WERI-Rb-1 (cell line): ENCODE measurements around the gene IDH2.
"Not testable (repeated sequence)": the region's sequence is repeated elsewhere in the genome, so short reads cannot be mapped to it uniquely, and the experiment has no call there.

Source experiments
- DNase-seq: peaks from one replicate; pipeline ENCODE4 v3.0.0-alpha.2; 2020
- H3K27ac ChIP-seq: fragments of 250-450 bp; sonication (Bioruptor Pico); 2 replicates; pipeline ENCODE4 v1.5.1; 2020; ENCODE audit warnings: mild to moderate bottlenecking, moderate library complexity
- H3K27me3 ChIP-seq: fragments of 250-450 bp; sonication (Bioruptor Pico); 2 replicates; pipeline ENCODE4 v1.5.1; 2021; ENCODE audit warnings: mild to moderate bottlenecking, low read depth, moderate library complexity; ENCODE audit not compliant: insufficient read depth, severe bottlenecking
- H3K36me3 ChIP-seq: fragments of 250-450 bp; sonication (Bioruptor Pico); 2 replicates; pipeline ENCODE4 v1.5.1; 2020; ENCODE audit warnings: mild to moderate bottlenecking, moderate library complexity
- H3K4me3 ChIP-seq: 2 replicates; pipeline ENCODE4 v1.5.1; 2011; ENCODE audit warnings: low read depth, mild to moderate bottlenecking, control low read depth, low read length
- H3K9me3 ChIP-seq: fragments of 250-450 bp; sonication (Bioruptor Pico); 2 replicates; pipeline ENCODE4 v1.5.1; 2021; ENCODE audit warnings: mild to moderate bottlenecking, moderate library complexity; ENCODE audit not compliant: severe bottlenecking
- TF ChIP-seq, protein P1 (sequence below): IDR thresholded peaks from 2 replicates; pipeline ENCODE4 v1.5.1; 2011; ENCODE audit warnings: low read depth, mild to moderate bottlenecking, control low read depth, inconsistent platforms, low read length

The IDH2 gene

DNA sequence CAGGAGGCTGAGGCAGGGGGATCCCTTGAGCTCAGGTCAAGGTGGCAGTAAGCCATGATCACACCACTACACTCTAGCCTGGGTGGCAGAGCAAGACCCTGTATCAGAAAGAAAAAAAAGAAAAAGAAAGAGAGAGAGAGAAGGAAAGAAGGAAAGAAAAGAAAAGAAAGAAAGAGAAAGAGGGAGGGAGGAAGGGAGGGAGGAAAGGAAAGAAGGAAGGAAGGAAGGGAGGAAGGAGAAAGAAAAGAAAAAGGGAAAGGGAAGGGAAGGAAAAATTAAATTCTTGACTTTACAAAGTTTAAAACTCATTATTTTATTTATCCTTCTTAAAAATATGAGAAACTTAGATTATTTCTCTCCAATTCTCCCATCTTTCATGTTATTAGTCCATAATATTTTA is 17.1 kb upstream of the IDH2 start:
- TF ChIP-seq, protein P1, sequence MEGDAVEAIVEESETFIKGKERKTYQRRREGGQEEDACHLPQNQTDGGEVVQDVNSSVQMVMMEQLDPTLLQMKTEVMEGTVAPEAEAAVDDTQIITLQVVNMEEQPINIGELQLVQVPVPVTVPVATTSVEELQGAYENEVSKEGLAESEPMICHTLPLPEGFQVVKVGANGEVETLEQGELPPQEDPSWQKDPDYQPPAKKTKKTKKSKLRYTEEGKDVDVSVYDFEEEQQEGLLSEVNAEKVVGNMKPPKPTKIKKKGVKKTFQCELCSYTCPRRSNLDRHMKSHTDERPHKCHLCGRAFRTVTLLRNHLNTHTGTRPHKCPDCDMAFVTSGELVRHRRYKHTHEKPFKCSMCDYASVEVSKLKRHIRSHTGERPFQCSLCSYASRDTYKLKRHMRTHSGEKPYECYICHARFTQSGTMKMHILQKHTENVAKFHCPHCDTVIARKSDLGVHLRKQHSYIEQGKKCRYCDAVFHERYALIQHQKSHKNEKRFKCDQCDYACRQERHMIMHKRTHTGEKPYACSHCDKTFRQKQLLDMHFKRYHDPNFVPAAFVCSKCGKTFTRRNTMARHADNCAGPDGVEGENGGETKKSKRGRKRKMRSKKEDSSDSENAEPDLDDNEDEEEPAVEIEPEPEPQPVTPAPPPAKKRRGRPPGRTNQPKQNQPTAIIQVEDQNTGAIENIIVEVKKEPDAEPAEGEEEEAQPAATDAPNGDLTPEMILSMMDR: no peak
- Histone ChIP-seq H3K4me3 (no peak overlapping the region), H3K36me3 (no peaks in the 10 kb centered on the region), H3K27me3 (no peaks in the 10 kb centered on the region), H3K9me3 (peaks cover 4% of the 10 kb centered on the region), H3K27ac (no peak overlapping the region)
- no peak for DNase-seq

- no peaks in the 10 kb centered on the region for H3K36me3 ChIP-seq
- H3K9me3 ChIP-seq: peaks cover 7% of the 10 kb centered on the region
- no peaks in the 10 kb centered on the region for H3K27me3 ChIP-seq
- TF ChIP-seq, protein P1: no peak
- no peak overlapping the region for H3K27ac ChIP-seq
- no peak overlapping the region for H3K4me3 ChIP-seq
- no peak for DNase-seq
Observed at GRCh38 chr15:90115783-90116182, 13.5 kb upstream of the IDH2 start.

DNA sequence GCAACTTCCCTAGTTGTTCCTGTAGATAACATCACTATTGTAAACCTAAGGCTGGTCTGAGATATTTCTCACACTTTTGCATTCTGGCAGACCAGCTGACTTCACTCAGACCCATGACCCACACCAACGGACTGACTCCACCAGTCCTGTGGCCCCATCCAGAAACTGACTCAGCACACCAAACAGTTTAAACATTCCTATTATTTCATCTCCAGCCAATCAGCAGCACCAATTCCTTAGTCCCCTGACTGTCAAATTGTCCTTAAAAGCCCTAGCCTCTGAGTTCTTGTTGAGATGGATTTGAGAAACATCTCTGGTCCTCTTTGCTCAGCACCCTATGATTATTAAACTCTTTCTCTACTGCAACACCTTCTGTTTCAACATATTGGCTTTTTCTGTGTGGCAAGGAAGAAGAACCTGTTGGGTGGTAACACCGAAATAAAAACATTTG is 12.2 kb upstream of the IDH2 start:
- DNase-seq: no peak
- no peak overlapping the region for H3K27ac ChIP-seq

DNA sequence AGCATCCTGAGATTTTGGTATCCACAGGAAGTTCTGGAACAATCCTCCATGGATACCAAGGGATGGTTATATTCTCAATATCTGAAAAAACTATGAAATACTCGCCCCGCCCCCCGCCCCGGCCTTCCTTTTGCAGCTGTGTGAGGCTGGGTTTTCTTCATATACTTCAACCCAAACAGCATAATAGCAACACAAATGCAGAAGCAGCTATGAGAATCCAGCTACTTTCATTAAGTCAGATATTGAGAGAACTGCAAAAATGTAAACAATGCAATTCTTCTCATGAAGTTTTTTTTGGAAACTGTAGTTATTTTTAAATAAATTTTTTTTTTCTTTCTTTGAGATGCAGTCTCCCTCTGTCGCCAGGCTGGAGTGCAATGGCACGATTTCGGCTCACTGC is 10.9 kb upstream of the IDH2 start:
- H3K9me3 ChIP-seq: peaks cover 7% of the 10 kb centered on the region
- DNase-seq: no peak
- H3K36me3 ChIP-seq: no peaks in the 10 kb centered on the region
- H3K27ac ChIP-seq: no peak overlapping the region
- no peaks in the 10 kb centered on the region for H3K27me3 ChIP-seq
- no peak overlapping the region for H3K4me3 ChIP-seq
- TF ChIP-seq, protein P1: no peak

More for the DNA sequence above, 12.2 kb upstream of the IDH2 start:
- Histone ChIP-seq H3K4me3 (no peak overlapping the region), H3K36me3 (no peaks in the 10 kb centered on the region), H3K9me3 (peaks cover 7% of the 10 kb centered on the region), H3K27me3 (no peaks in the 10 kb centered on the region)
- TF ChIP-seq, protein P1: no peak

DNA sequence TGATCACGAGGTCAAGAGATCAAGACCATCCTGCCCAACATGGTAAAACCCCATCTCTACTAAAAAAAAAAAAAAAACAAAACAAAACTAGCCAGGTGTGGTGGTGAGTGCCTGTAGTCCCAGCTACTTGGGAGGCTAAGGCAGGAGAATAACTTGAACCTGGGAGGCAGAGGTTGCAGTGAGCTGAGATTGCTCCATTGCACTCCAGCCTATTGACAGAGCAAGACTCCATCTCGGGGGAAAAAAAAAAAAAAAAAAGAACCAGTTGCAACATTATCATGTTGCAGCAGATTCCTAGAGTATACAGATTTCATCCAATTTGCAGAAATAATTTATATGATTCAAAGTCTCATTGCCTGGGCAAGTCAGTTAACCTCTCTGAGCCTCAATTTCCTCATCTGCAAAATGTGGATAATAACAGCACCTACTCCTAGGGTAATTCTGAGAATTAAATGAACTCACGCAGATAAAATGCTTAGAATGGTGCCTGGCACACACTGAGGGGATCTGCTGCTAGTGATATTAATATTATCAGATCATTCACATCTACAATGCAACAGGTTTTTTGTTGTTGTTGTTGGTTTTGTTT is 7.0 kb upstream of the IDH2 start:
- H3K27me3 ChIP-seq, H3K36me3 ChIP-seq, H3K4me3 ChIP-seq, H3K27ac ChIP-seq, DNase-seq, H3K9me3 ChIP-seq: not testable (repeated sequence)

DNA sequence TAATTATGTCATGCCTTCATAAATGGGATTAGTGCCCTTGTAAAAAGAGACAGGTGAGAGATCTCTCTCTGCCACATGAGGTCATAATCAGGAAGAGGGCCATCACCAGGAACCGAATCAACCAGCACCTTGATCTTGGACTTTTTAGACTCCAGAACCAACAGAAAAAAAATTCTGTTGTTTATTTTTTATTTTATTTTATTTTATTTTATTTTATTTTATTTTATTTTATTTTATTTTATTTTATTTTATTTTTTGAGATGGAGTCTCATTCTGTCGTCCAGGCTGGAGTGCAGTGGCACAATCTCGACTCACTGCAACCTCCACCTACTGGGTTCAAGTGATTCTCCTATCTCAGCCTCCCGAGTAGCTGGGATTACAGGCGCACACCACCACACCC is 5.8 kb upstream of the IDH2 start:
- not testable (repeated sequence) for DNase-seq, H3K4me3 ChIP-seq, H3K9me3 ChIP-seq, H3K36me3 ChIP-seq, H3K27ac ChIP-seq, H3K27me3 ChIP-seq

- Histone ChIP-seq H3K27me3 (no peaks in the 10 kb centered on the region), H3K4me3 (no peak overlapping the region), H3K36me3 (no peaks in the 10 kb centered on the region), H3K9me3 (no peaks in the 10 kb centered on the region), H3K27ac (peak overlapping the region; percentile 61)
- TF ChIP-seq, protein P1: no peak
- DNase-seq: peak; percentile 92
Observed at GRCh38 chr15:90106522-90107117, 4.4 kb upstream of the IDH2 start.
